HAP-1 (cell line): ENCODE data around the gene LDAF1.
"Not testable (repeated sequence)": the region's sequence is repeated elsewhere in the genome, so short reads cannot be mapped to it uniquely, and the experiment has no call there.

ENCODE experiments used
- DNase-seq, 2 experiments: peaks; one replicate each; pipeline ENCODE4 v3.0.0-alpha.2; 2016 to 2020; ENCODE audit warnings: low spot score in 2 of 2
- H3K27me3 ChIP-seq: fragments of 250-450 bp; sonication (Bioruptor Pico); 2 replicates; pipeline ENCODE4 v1.5.1; 2020; ENCODE audit warnings: low read depth, mild to moderate bottlenecking, moderate library complexity
- H3K36me3 ChIP-seq: fragments of 250-450 bp; sonication (Bioruptor Pico); replicated peaks from 2 replicates; pipeline ENCODE4 v1.5.1; 2020; ENCODE audit warnings: mild to moderate bottlenecking
- H3K4me1 ChIP-seq: fragments of 250-450 bp; sonication (Bioruptor Pico); 2 replicates; pipeline ENCODE4 v1.5.1; 2020; ENCODE audit warnings: mild to moderate bottlenecking
- H3K4me3 ChIP-seq: fragments of 250-450 bp; sonication (Bioruptor Pico); 2 replicates; pipeline ENCODE4 v1.5.1; 2020; ENCODE audit warnings: mild to moderate bottlenecking, moderate library complexity
- H3K9me3 ChIP-seq: fragments of 250-450 bp; sonication (Bioruptor Pico); 2 replicates; pipeline ENCODE4 v1.5.1; 2020; ENCODE audit warnings: mild to moderate bottlenecking, moderate library complexity
- in situ Hi-C: fragments of 300-500 bp; cut with MboI; formaldehyde crosslinking; loops from 3 replicates; pipeline ENCODE4 v1.14.3; 2020; ENCODE audit warnings: low sequenced_read_pairs, inconsistent platforms, mixed read lengths

Gene LDAF1

DNA sequence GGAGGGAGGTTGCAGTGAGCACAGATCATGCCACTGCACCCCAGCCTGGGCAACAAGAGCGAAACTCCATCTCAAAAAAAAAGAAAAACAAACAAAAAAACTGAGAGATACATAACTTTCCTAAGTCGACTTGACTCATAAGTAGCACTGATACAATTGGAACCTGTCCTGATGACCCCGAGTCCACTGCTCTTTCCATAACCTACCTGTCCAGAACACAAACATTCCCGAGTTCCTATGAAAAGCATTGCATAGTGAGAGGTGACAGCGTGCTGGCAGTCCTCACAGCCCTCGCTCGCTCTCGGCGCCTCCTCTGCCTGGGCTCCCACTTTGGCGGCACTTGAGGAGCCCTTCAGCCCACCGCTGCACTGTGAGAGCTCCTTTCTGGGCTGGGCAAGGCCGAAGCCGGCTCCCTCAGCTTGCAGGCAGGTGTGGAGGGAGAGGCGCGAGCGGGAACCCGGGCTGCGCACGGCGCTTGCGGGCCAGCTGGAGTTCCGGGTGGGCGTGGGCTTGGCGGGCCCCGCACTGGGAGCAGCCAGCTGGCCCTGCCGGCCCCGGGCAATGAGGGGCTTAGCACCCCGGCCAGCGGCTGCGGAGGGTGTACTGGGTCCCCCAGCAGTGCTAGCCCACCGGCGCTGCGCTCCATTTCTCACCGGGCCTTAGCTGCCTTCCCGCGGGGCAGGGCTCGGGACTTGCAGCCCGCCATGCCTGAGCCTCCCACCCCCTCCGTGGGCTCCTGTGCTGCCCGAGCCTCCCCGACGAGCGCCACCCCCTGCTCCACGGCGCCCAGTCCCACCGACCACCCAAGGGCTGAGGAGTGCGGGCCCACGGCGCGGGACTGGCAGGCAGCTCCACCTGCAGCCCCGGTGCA lies 6.1 kb upstream of the LDAF1 start:
- H3K36me3 ChIP-seq, H3K4me3 ChIP-seq, DNase-seq, H3K9me3 ChIP-seq, H3K4me1 ChIP-seq, H3K27me3 ChIP-seq: not testable (repeated sequence)
- in situ Hi-C loops = loop anchor here (10.0 kb wide), 2 partner anchors 372 to 1522 kb away; no protein-coding TSS in a partner anchor

DNA sequence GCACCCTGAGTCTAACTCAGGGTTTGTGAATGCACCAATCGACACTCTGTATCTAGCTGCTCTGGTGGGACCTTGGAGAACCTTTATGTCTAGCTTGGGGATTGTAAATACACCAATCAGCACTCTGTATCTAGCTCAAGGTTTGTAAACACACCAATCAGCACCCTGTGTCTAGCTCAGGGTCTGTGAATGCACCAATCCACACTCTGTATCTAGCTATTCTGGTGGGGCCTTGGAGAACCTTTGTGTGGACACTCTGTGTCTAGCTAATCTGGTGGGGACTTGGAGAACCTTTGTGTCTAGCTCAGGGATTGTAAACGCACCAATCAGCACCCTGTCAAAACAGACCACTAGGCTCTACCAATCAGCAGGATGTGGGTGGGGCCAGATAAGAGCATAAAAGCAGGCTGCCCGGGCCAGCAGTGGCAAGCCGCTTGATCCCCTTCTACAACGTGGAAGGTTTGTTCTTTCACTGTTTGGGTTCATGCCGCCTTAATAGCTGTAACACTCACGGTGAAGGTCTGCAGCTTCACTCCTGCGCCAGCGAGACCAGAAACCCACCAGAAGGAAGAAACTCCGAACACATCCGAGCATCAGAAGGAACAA lies 5.2 kb upstream of the LDAF1 start:
- in situ Hi-C loops = loop anchor here (10.0 kb wide), 2 partner anchors 372 to 1522 kb away; no protein-coding TSS in a partner anchor
- not testable (repeated sequence) for H3K4me3 ChIP-seq, H3K9me3 ChIP-seq, H3K4me1 ChIP-seq, H3K27me3 ChIP-seq, DNase-seq, H3K36me3 ChIP-seq

DNA sequence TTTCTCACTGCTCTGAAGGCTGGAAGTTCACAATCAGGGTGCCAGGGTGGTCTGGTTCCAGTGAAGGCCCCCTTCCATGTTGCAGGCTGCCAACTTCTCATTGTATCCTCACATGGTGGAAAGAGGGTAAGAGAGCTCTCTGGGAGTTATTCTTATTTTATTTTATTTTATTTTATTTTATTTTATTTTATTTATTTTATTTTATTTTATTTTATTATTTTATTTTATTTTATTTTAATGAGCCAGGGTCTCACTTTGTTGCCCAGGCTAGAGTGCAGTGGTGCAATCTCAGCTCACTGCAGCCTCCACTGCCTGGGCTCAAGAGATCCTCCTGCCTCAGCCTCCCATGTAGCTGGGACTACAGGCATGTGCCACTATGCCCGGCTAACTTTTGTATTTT lies 2.5 kb upstream of the LDAF1 start:
- in situ Hi-C loops = loop anchor here (10.0 kb wide), 2 partner anchors 369 to 1519 kb away; no protein-coding TSS in a partner anchor
- not testable (repeated sequence) for H3K9me3 ChIP-seq, DNase-seq, H3K27me3 ChIP-seq, H3K36me3 ChIP-seq, H3K4me3 ChIP-seq
- H3K4me1 ChIP-seq = peaks cover 12% of the 10 kb centered on the region

DNA sequence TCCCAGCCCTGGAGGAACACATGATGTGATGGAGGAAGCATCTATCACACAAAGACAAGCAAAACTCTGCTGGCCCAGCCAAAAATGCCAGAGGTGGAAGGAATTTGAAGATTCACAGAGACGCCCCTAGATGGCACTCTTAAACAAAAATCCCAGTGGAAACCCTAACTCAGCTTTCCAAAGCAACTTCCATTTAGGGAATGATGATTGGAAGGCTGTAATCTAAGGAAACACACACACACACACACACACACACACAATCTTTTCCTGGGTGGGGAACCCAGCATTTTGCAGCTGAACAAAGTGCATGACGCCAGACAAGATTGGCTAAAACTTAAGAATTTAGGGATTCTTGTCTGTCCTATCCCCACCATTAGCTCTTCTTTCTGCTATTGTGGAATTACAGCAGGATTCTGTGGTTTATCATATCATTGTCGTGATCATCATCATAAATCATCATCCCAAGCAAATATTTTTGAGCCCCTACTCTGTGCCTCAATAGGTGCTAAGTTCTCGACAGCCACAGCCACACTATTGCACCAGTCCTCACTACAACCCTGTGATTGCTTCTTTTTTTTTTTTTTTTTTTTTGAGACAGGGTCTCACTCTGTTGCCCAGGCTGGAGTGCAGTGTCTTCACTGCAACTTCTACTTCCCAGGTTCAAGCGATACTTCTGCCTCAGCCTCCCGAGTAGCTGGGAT lies 1.6 kb upstream of the LDAF1 start:
- Histone ChIP-seq H3K4me3 (no peak overlapping the region), H3K9me3 (no peaks in the 10 kb centered on the region), H3K36me3 (peaks cover 7% of the 10 kb centered on the region; the same call in 1 of the 2 replicates), H3K27me3 (no peaks in the 10 kb centered on the region), H3K4me1 (peaks cover 12% of the 10 kb centered on the region)
- peak; percentile 62 to 84 for DNase-seq
- in situ Hi-C loops = loop anchor here (10.0 kb wide), 2 partner anchors 368 to 1518 kb away; no protein-coding TSS in a partner anchor

DNA sequence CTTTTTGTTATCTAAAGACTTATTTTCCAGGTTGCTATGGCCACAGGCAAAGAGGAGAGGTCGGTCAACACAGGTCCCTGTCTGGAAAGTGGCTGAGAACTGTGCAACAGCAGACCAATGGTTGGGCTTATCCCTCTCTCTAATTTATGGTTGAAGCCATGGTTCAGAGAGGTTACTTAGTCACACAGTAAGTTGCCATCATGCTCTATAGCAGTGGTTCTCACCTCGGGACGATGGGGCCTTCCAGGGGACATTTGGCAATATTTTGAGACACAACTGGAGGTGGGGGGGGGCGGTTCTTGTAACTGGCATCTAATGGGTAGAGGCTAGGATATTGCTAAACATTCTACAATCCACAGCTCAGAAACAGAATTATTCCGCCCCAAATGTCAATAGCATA lies 842 bp upstream of the LDAF1 start:
- no peak overlapping the region for H3K4me3 ChIP-seq
- DNase-seq = no peak
- in situ Hi-C loops = loop anchor here (10.0 kb wide), 2 partner anchors 367 to 1517 kb away; no protein-coding TSS in a partner anchor

DNA sequence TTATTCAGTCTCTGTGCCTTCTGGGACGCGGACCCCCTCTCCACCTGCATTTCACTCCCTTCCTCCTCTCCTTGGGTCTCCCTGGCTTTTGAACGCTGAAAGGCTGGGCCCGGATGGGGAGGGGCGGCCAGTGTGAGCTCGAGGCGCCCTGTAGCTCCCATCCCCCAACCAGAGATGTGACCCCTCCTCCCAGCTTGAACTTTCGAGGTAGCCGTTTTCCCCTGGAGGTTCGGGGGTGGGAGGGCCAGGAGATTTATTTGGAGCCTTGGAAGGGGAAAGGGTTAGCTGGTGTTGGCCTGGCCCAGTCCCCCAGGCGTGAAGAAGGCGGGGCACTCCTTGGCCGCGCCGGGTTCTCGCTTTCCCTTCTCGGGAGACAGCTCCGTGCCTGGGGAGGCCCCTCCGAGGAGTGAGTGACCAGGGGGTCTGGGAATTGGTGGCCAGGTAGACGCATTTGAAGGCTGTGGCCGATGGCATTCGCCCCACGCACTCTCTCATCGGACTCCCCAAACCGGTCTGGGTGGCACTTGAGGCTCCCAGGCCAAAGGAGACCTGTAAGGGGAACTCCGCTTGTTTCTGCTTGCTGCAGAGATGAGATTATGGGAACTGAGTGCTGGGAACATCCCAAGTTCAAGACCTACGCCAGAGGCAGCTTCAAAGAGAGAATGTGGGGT lies 942 bp downstream of the LDAF1 start:
- in situ Hi-C loops = loop anchor here (10.0 kb wide), 2 partner anchors 365 to 1515 kb away; no protein-coding TSS in a partner anchor
- Histone ChIP-seq H3K4me1 (peaks cover 12% of the 10 kb centered on the region), H3K36me3 (peaks cover 23% of the 10 kb centered on the region), H3K9me3 (no peaks in the 10 kb centered on the region), H3K4me3 (peak overlapping the region; percentile 84), H3K27me3 (no peaks in the 10 kb centered on the region)
- peak; percentile 18 to 67 for DNase-seq

More for the DNA sequence above, 842 bp upstream of the LDAF1 start:
- Histone ChIP-seq H3K27me3 (no peaks in the 10 kb centered on the region), H3K9me3 (no peaks in the 10 kb centered on the region), H3K4me1 (peaks cover 12% of the 10 kb centered on the region), H3K36me3 (peaks cover 14% of the 10 kb centered on the region)

DNA sequence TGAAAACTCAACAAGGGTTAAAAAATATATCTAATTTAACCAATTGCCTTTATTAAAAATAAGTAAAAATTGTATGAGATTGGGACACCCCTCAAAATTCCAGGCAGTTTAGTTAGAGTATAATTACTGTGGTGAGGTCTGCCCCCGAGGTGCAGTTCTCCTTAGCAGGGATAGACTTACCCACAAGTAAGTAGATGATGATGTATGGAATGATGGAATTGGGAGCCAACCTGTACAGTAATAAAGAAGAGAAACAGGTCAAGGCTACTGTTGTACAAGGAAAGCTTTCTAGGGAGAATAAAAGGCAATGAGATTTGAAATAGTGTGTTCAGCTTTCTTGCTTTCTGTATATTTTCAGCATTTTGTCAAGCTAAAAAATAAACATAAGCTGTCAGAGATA lies 1.8 kb downstream of the LDAF1 start:
- H3K4me1 ChIP-seq = peaks cover 12% of the 10 kb centered on the region
- in situ Hi-C loops = no loop called here

DNA sequence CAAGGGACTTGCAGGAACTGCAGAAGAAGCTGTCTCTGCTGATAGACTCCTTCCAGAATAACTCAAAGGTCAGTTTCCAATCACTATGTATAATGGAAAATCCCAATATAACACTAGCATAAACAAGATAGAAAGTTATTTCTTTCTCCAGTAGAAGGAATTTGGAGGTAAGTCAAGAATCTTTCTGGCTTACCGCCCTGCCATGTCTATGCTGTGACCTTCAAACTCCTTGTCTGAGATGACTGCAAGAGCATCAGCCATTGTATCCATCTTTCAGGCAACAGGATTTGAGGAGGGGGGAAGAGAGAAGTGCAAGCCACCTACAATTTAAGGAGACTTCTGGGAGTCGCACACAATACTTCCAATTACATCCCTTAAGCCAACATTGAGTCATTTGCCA lies 2.7 kb downstream of the LDAF1 start:
- in situ Hi-C loops = no loop called here
- no peaks in the 10 kb centered on the region for H3K9me3 ChIP-seq
- no peak overlapping the region for H3K4me3 ChIP-seq
- H3K36me3 ChIP-seq = peaks cover 30% of the 10 kb centered on the region
- no peaks in the 10 kb centered on the region for H3K27me3 ChIP-seq
- H3K4me1 ChIP-seq = peaks cover 12% of the 10 kb centered on the region
- no peak for DNase-seq

More for the DNA sequence above, 1.8 kb downstream of the LDAF1 start:
- Histone ChIP-seq H3K4me3 (no peak overlapping the region), H3K27me3 (no peaks in the 10 kb centered on the region), H3K36me3 (peaks cover 28% of the 10 kb centered on the region), H3K9me3 (no peaks in the 10 kb centered on the region)
- DNase-seq = no peak

DNA sequence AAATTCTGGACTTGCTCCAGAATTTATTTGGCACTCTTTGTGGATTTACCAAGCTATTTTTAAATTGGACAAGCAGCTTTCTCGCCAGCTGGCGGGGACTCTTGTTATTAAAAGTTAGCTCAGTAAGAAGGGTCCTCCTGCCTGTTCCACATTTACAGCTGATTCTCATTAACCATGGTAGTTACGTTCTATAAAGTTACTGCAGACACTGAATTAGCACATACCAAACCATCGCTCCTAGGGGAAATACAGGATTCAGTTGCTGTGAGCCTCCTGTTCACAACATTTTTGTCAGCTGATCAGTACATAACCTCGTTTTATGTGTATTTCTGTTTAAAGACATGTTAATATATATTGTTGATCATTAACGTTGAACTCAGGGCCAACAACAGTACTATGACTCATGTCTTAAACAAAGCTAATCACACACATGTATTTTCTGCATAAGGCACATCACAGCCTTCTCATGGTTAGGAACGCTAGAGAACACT lies 4.2 kb downstream of the LDAF1 start:
- Histone ChIP-seq H3K9me3 (no peaks in the 10 kb centered on the region), H3K36me3 (peaks cover 36% of the 10 kb centered on the region), H3K4me1 (peaks cover 12% of the 10 kb centered on the region), H3K4me3 (no peak overlapping the region), H3K27me3 (no peaks in the 10 kb centered on the region)
- in situ Hi-C loops = no loop called here
- DNase-seq = no peak

DNA sequence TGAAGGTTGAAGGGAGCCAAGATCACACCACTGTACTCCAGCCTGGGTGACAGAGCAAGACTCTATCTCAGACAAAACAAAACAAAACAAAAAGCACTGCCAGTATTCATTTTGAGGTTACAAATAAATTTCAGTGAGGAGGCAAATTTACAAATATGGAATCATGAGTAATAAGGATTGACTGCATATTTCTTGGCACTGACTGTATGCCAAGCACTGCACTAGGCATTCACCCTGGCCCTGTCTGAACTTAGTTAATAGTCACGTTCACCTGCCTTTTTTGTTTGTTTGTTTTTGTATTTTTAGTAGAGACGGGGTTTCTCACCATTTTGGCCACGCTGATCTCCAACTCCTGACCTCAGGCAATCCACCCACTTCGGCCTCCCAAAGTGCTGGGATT lies 5.1 kb downstream of the LDAF1 start:
- peaks cover 36% of the 10 kb centered on the region for H3K36me3 ChIP-seq
- DNase-seq = no peak
- no peaks in the 10 kb centered on the region for H3K9me3 ChIP-seq
- H3K4me3 ChIP-seq = no peak overlapping the region
- H3K4me1 ChIP-seq = peaks cover 6% of the 10 kb centered on the region; the same call in 1 of the 2 replicates
- H3K27me3 ChIP-seq = no peaks in the 10 kb centered on the region
- in situ Hi-C loops = no loop called here

DNA sequence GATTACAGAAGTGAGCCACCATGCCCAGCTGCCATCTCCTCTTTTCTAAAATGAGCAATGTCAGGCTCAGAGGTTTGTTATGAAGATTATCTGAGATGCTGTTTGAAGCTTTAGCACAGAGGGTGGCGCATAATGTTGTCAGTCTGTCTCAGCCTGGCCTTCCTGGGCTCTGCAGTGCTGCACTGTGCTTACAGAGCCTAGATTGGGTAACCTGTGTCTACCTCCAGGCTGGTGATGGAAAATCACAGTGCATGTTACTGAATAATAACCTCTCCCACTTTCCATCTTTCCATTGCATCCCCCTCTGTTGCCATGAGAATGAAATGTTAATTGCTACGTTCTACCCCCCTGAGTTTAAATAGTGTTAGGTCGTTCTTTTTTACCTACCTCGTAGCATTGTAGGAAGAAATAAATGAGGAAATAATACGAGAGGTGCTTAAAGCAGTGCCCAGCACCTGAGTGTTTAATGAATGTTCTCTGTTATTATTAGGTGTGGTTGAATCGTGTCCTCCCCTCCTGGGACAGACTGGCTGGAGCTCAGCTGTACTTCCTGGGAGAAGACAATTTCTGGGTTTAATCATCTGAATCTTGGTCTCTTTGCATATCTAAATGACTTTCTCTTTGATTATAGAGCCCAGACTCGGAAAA lies 6.2 kb downstream of the LDAF1 start:
- Histone ChIP-seq H3K9me3 (no peaks in the 10 kb centered on the region), H3K4me3 (no peak overlapping the region), H3K4me1 (peaks cover 5% of the 10 kb centered on the region; the same call in 1 of the 2 replicates), H3K36me3 (peaks cover 36% of the 10 kb centered on the region), H3K27me3 (no peaks in the 10 kb centered on the region)
- DNase-seq = no peak
- in situ Hi-C loops = no loop called here

DNA sequence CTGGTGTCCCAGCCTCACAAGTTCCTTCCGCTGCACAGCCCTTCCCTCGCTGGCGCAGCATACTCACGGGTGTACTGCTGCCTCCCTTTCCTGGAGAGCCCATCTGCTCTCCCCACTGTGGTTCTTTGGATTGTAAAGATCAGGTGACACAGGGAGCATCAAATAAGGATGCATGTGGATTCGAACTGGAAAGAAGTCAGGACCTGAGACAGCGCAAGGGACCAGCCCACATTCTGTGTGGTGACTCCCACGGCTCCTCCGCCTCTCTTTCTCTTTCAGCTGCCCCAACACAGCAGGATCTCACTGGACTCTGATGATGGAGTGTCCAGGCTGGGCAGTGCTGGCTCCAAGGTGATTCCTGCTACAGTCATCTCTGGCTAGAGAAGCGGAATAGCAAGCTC lies 8.1 kb downstream of the LDAF1 start:
- in situ Hi-C loops = no loop called here
- Histone ChIP-seq H3K36me3 (peaks cover 40% of the 10 kb centered on the region), H3K4me3 (no peak overlapping the region), H3K4me1 (no peaks in the 10 kb centered on the region), H3K27me3 (no peaks in the 10 kb centered on the region), H3K9me3 (no peaks in the 10 kb centered on the region)
- peak in 1 of 2 experiments; percentile 22 for DNase-seq

DNA sequence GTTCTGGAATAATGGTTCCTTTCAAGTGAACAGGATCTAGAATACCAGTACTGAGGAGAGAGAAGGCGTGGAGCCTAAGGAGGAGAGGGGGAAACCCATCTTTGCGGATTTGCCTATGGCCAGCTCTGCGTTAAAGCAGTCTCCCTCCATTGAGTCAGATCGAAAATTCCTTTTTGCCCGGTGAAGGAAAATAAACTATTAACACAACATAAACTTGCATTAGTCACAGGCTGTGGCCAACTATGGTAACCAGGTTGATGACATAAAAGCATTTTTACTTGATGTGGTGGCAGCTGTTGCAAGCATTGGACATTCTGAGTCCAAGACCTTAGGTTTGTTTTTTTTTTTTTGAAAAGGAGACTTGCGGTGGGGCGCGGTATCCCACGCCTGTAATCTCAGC lies 8.9 kb downstream of the LDAF1 start:
- DNase-seq = no peak
- Histone ChIP-seq H3K36me3 (peaks cover 39% of the 10 kb centered on the region), H3K9me3 (no peaks in the 10 kb centered on the region), H3K27me3 (no peaks in the 10 kb centered on the region), H3K4me3 (no peak overlapping the region), H3K4me1 (no peaks in the 10 kb centered on the region)
- in situ Hi-C loops = no loop called here
